ENCODE measurements around the gene DERA.
"Not testable (repeated sequence)": the region's sequence is repeated elsewhere in the genome, so short reads cannot be mapped to it uniquely, and the experiment has no call there.

The DERA gene

GRCh38 chr12:15910864-15911721, at the start of gene DERA:
DERA (plus strand) TSS chr12:15911332; CDS start chr12:15911384, 52 bp downstream.
- Histone ChIP-seq H3K9me3 (ENCODE audit: control insufficient read depth in 2 of 2, low read length in 2 of 2) (no peaks in the 10 kb centered on the region), H3K27me3 (ENCODE audit: control insufficient read depth in 2 of 2, insufficient read depth in 2 of 2, low read length in 2 of 2) (no peaks in the 10 kb centered on the region), H3K36me3 (ENCODE audit: control insufficient read depth in 2 of 2, insufficient read depth in 2 of 2, low read length in 2 of 2) (no peaks in the 10 kb centered on the region), H3K4me1 (ENCODE audit: control insufficient read depth in 2 of 2, insufficient read depth in 2 of 2, low read length in 2 of 2) (peaks cover 10 to 11% of the 10 kb centered on the region in 2 donors), H3K27ac (ENCODE audit: low read depth in 2 of 2, low read length in 2 of 2) (peak within 1 kb of the TSS; percentile 96), H3K9ac (ENCODE audit: low read depth in 1 of 2, low read length in 2 of 2) (peak within 1 kb of the TSS; percentile 89 to 97), H3K4me3 (ENCODE audit: low read length in 2 of 2) (peak within 1 kb of the TSS; percentile 84 to 89)

- Histone ChIP-seq H3K27me3 (ENCODE audit: control insufficient read depth in 2 of 2, insufficient read depth in 2 of 2, low read length in 2 of 2) (no peaks in the 10 kb centered on the region), H3K27ac (ENCODE audit: low read depth in 2 of 2, low read length in 2 of 2) (no peak overlapping the region), H3K36me3 (ENCODE audit: control insufficient read depth in 2 of 2, insufficient read depth in 2 of 2, low read length in 2 of 2) (no peaks in the 10 kb centered on the region), H3K4me3 (ENCODE audit: low read length in 2 of 2) (no peak overlapping the region), H3K9me3 (ENCODE audit: control insufficient read depth in 2 of 2, low read length in 2 of 2) (no peaks in the 10 kb centered on the region), H3K9ac (ENCODE audit: low read depth in 1 of 2, low read length in 2 of 2) (no peak overlapping the region), H3K4me1 (ENCODE audit: control insufficient read depth in 2 of 2, insufficient read depth in 2 of 2, low read length in 2 of 2) (peaks cover 5 to 7% of the 10 kb centered on the region in 2 donors)
Measured at GRCh38 chr12:15861404-15861803, 49.7 kb upstream of the DERA start.

GRCh38 chr12:15862840-15863239, 48.3 kb upstream of the DERA start:
- no peaks in the 10 kb centered on the region for H3K9me3 ChIP-seq (ENCODE audit: control insufficient read depth in 2 of 2, low read length in 2 of 2)
- no peaks in the 10 kb centered on the region for H3K36me3 ChIP-seq (ENCODE audit: control insufficient read depth in 2 of 2, insufficient read depth in 2 of 2, low read length in 2 of 2)
- no peak overlapping the region for H3K9ac ChIP-seq (ENCODE audit: low read depth in 1 of 2, low read length in 2 of 2)
- H3K4me1 ChIP-seq (ENCODE audit: control insufficient read depth in 2 of 2, insufficient read depth in 2 of 2, low read length in 2 of 2): peaks cover 5 to 7% of the 10 kb centered on the region in 2 donors
- H3K27ac ChIP-seq (ENCODE audit: low read depth in 2 of 2, low read length in 2 of 2): no peak overlapping the region
- H3K27me3 ChIP-seq (ENCODE audit: control insufficient read depth in 2 of 2, insufficient read depth in 2 of 2, low read length in 2 of 2): no peaks in the 10 kb centered on the region
- no peak overlapping the region for H3K4me3 ChIP-seq (ENCODE audit: low read length in 2 of 2)

- Histone ChIP-seq H3K27me3 (ENCODE audit: control insufficient read depth in 2 of 2, insufficient read depth in 2 of 2, low read length in 2 of 2) (no peaks in the 10 kb centered on the region), H3K27ac (ENCODE audit: low read depth in 2 of 2, low read length in 2 of 2) (no peak overlapping the region), H3K4me1 (ENCODE audit: control insufficient read depth in 2 of 2, insufficient read depth in 2 of 2, low read length in 2 of 2) (peaks cover 5 to 7% of the 10 kb centered on the region in 2 donors), H3K9me3 (ENCODE audit: control insufficient read depth in 2 of 2, low read length in 2 of 2) (no peaks in the 10 kb centered on the region), H3K36me3 (ENCODE audit: control insufficient read depth in 2 of 2, insufficient read depth in 2 of 2, low read length in 2 of 2) (no peaks in the 10 kb centered on the region), H3K9ac (ENCODE audit: low read depth in 1 of 2, low read length in 2 of 2) (no peak overlapping the region), H3K4me3 (ENCODE audit: low read length in 2 of 2) (no peak overlapping the region)
Measured at GRCh38 chr12:15863372-15863771, 47.8 kb upstream of the DERA start.

GRCh38 chr12:15863984-15864383, 47.1 kb upstream of the DERA start:
- Histone ChIP-seq H3K27ac (ENCODE audit: low read depth in 2 of 2, low read length in 2 of 2) (no peak overlapping the region), H3K4me1 (ENCODE audit: control insufficient read depth in 2 of 2, insufficient read depth in 2 of 2, low read length in 2 of 2) (peaks cover 5 to 7% of the 10 kb centered on the region in 2 donors), H3K9me3 (ENCODE audit: control insufficient read depth in 2 of 2, low read length in 2 of 2) (no peaks in the 10 kb centered on the region), H3K9ac (ENCODE audit: low read depth in 1 of 2, low read length in 2 of 2) (no peak overlapping the region), H3K4me3 (ENCODE audit: low read length in 2 of 2) (no peak overlapping the region), H3K27me3 (ENCODE audit: control insufficient read depth in 2 of 2, insufficient read depth in 2 of 2, low read length in 2 of 2) (no peaks in the 10 kb centered on the region), H3K36me3 (ENCODE audit: control insufficient read depth in 2 of 2, insufficient read depth in 2 of 2, low read length in 2 of 2) (no peaks in the 10 kb centered on the region)

GRCh38 chr12:15868186-15868585, 42.9 kb upstream of the DERA start:
- H3K4me1 ChIP-seq (ENCODE audit: control insufficient read depth in 2 of 2, insufficient read depth in 2 of 2, low read length in 2 of 2): no peaks in the 10 kb centered on the region
- no peak overlapping the region for H3K4me3 ChIP-seq (ENCODE audit: low read length in 2 of 2)
- no peaks in the 10 kb centered on the region for H3K27me3 ChIP-seq (ENCODE audit: control insufficient read depth in 2 of 2, insufficient read depth in 2 of 2, low read length in 2 of 2)
- H3K36me3 ChIP-seq (ENCODE audit: control insufficient read depth in 2 of 2, insufficient read depth in 2 of 2, low read length in 2 of 2): no peaks in the 10 kb centered on the region
- no peak overlapping the region for H3K9ac ChIP-seq (ENCODE audit: low read depth in 1 of 2, low read length in 2 of 2)
- no peaks in the 10 kb centered on the region for H3K9me3 ChIP-seq (ENCODE audit: control insufficient read depth in 2 of 2, low read length in 2 of 2)
- H3K27ac ChIP-seq (ENCODE audit: low read depth in 2 of 2, low read length in 2 of 2): no peak overlapping the region

- Histone ChIP-seq H3K36me3 (ENCODE audit: control insufficient read depth in 2 of 2, insufficient read depth in 2 of 2, low read length in 2 of 2) (no peaks in the 10 kb centered on the region), H3K9me3 (ENCODE audit: control insufficient read depth in 2 of 2, low read length in 2 of 2) (no peaks in the 10 kb centered on the region), H3K27ac (ENCODE audit: low read depth in 2 of 2, low read length in 2 of 2) (no peak overlapping the region), H3K27me3 (ENCODE audit: control insufficient read depth in 2 of 2, insufficient read depth in 2 of 2, low read length in 2 of 2) (no peaks in the 10 kb centered on the region), H3K4me1 (ENCODE audit: control insufficient read depth in 2 of 2, insufficient read depth in 2 of 2, low read length in 2 of 2) (peaks cover 0 to 3% of the 10 kb centered on the region in 2 donors), H3K9ac (ENCODE audit: low read depth in 1 of 2, low read length in 2 of 2) (no peak overlapping the region), H3K4me3 (ENCODE audit: low read length in 2 of 2) (no peak overlapping the region)
Measured at GRCh38 chr12:15873556-15873955, 37.6 kb upstream of the DERA start.

GRCh38 chr12:15874556-15875145, 36.5 kb upstream of the DERA start:
- H3K4me1 ChIP-seq (ENCODE audit: control insufficient read depth in 2 of 2, insufficient read depth in 2 of 2, low read length in 2 of 2): not testable (repeated sequence)

GRCh38 chr12:15875863-15876262, 35.3 kb upstream of the DERA start:
- no peak overlapping the region for H3K9ac ChIP-seq (ENCODE audit: low read depth in 1 of 2, low read length in 2 of 2)
- no peaks in the 10 kb centered on the region for H3K36me3 ChIP-seq (ENCODE audit: control insufficient read depth in 2 of 2, insufficient read depth in 2 of 2, low read length in 2 of 2)
- H3K27me3 ChIP-seq (ENCODE audit: control insufficient read depth in 2 of 2, insufficient read depth in 2 of 2, low read length in 2 of 2): no peaks in the 10 kb centered on the region
- peaks cover 0 to 3% of the 10 kb centered on the region in 2 donors for H3K4me1 ChIP-seq (ENCODE audit: control insufficient read depth in 2 of 2, insufficient read depth in 2 of 2, low read length in 2 of 2)
- no peak overlapping the region for H3K27ac ChIP-seq (ENCODE audit: low read depth in 2 of 2, low read length in 2 of 2)
- no peaks in the 10 kb centered on the region for H3K9me3 ChIP-seq (ENCODE audit: control insufficient read depth in 2 of 2, low read length in 2 of 2)
- no peak overlapping the region for H3K4me3 ChIP-seq (ENCODE audit: low read length in 2 of 2)

More at GRCh38 chr12:15874556-15875145, 36.5 kb upstream of the DERA start:
- not testable (repeated sequence) for H3K27ac ChIP-seq (ENCODE audit: low read depth in 2 of 2, low read length in 2 of 2); H3K27me3 ChIP-seq (ENCODE audit: control insufficient read depth in 2 of 2, insufficient read depth in 2 of 2, low read length in 2 of 2); H3K4me3 ChIP-seq (ENCODE audit: low read length in 2 of 2); H3K9ac ChIP-seq (ENCODE audit: low read depth in 1 of 2, low read length in 2 of 2); H3K36me3 ChIP-seq (ENCODE audit: control insufficient read depth in 2 of 2, insufficient read depth in 2 of 2, low read length in 2 of 2); H3K9me3 ChIP-seq (ENCODE audit: control insufficient read depth in 2 of 2, low read length in 2 of 2)

- Histone ChIP-seq H3K4me3 (ENCODE audit: low read length in 2 of 2) (no peak overlapping the region), H3K27me3 (ENCODE audit: control insufficient read depth in 2 of 2, insufficient read depth in 2 of 2, low read length in 2 of 2) (no peaks in the 10 kb centered on the region), H3K9me3 (ENCODE audit: control insufficient read depth in 2 of 2, low read length in 2 of 2) (no peaks in the 10 kb centered on the region), H3K9ac (ENCODE audit: low read depth in 1 of 2, low read length in 2 of 2) (no peak overlapping the region), H3K27ac (ENCODE audit: low read depth in 2 of 2, low read length in 2 of 2) (no peak overlapping the region), H3K36me3 (ENCODE audit: control insufficient read depth in 2 of 2, insufficient read depth in 2 of 2, low read length in 2 of 2) (no peaks in the 10 kb centered on the region), H3K4me1 (ENCODE audit: control insufficient read depth in 2 of 2, insufficient read depth in 2 of 2, low read length in 2 of 2) (peaks cover 13 to 14% of the 10 kb centered on the region in 2 donors)
Measured at GRCh38 chr12:15879413-15879812, 31.7 kb upstream of the DERA start.
